Karpas-422 (cell line): ENCODE results near the gene APP. TPM values are rescaled to one million over a fixed set of nuclear protein-coding genes. Genes with fewer than 3 reads are reported as not detected.

Experiments used
- DNase-seq: peaks from one replicate; pipeline ENCODE4 v3.0.0-alpha.2; 2015
- H2AFZ ChIP-seq: fragments of 200-600 bp; sonication (generic); 2 replicates; pipeline ENCODE4 v1.6.1; 2014; ENCODE audit warnings: antibody characterized with exemption, low read length, mixed read lengths
- H3K27ac ChIP-seq: fragments of 200-600 bp; sonication (generic); 2 replicates; pipeline ENCODE4 v1.5.1; 2014; ENCODE audit warnings: mild to moderate bottlenecking, low read length, moderate library complexity
- H3K27me3 ChIP-seq: fragments of 200-600 bp; sonication (generic); 2 replicates; pipeline ENCODE4 v1.6.1; 2014; ENCODE audit warnings: low read length, mixed read lengths
- H3K36me3 ChIP-seq: fragments of 200-600 bp; sonication (generic); 2 replicates; pipeline ENCODE4 v1.6.1; 2014; ENCODE audit warnings: low read length, mixed read lengths; ENCODE audit not compliant: insufficient read depth
- H3K4me1 ChIP-seq: fragments of 200-600 bp; sonication (generic); 2 replicates; pipeline ENCODE4 v1.6.1; 2014; ENCODE audit warnings: mild to moderate bottlenecking, low read length, mixed read lengths
- H3K4me2 ChIP-seq: fragments of 200-600 bp; sonication (generic); 2 replicates; pipeline ENCODE4 v1.6.1; 2014; ENCODE audit warnings: low read length, low read depth, mild to moderate bottlenecking; ENCODE audit not compliant: poor library complexity, severe bottlenecking
- H3K4me3 ChIP-seq: fragments of 200-600 bp; sonication (generic); 2 replicates; pipeline ENCODE4 v1.5.1; 2014; ENCODE audit warnings: mild to moderate bottlenecking, antibody characterized with exemption, low read length, mixed read lengths
- H3K79me2 ChIP-seq: fragments of 200-600 bp; sonication (generic); 2 replicates; pipeline ENCODE4 v1.6.1; 2014; ENCODE audit warnings: mild to moderate bottlenecking, low read length, mixed read lengths
- H3K9ac ChIP-seq: fragments of 200-600 bp; sonication (generic); 2 replicates; pipeline ENCODE4 v1.6.0; 2014; ENCODE audit warnings: low read length
- H3K9me2 ChIP-seq: fragments of 200-600 bp; sonication (generic), shearing (Covaris generic); replicated peaks from 2 replicates; pipeline ENCODE4 v1.6.0; 2014; ENCODE audit warnings: mild to moderate bottlenecking, low read length, moderate library complexity; ENCODE audit not compliant: insufficient read depth
- H3K9me3 ChIP-seq: fragments of 300-700, 200-600 bp; sonication (generic); 2 replicates; pipeline ENCODE4 v1.6.1; 2014; ENCODE audit warnings: low read length, mixed read lengths
- H4K20me1 ChIP-seq: fragments of 200-600 bp; sonication (generic); 2 replicates; pipeline ENCODE4 v1.6.1; 2014; ENCODE audit warnings: mild to moderate bottlenecking, antibody characterized with exemption, low read length, low read depth; ENCODE audit not compliant: insufficient read depth
- total RNA-seq: library from RNA; depleted of rRNA; stranded (reverse); fragments of >200 nt; shearing (Covaris generic); gene quantifications from 2 replicates; pipeline ENCODE4 v1.2.3, GENCODE V29; 2014; ENCODE audit warnings: low replicate concordance

The APP gene
- total RNA-seq, 1 experiment from 2014 or later: not detected

- Histone ChIP-seq H3K4me1 (no peaks in the 10 kb centered on the region), H3K36me3 (no peaks in the 10 kb centered on the region), H4K20me1 (no peaks in the 10 kb centered on the region), H2AFZ (no peak overlapping the region), H3K9me3 (no peaks in the 10 kb centered on the region; the same call in 1 of the 2 replicates), H3K27me3 (no peaks in the 10 kb centered on the region), H3K9ac (no peak overlapping the region), H3K4me2 (no peak overlapping the region), H3K79me2 (no peaks in the 10 kb centered on the region), H3K4me3 (no peak overlapping the region), H3K27ac (no peak overlapping the region), H3K9me2 (no peaks in the 10 kb centered on the region)
- no peak for DNase-seq
These were observed 729 bp downstream of the APP start for GRCh38 chr21:26169611-26170470.

GRCh38 chr21:26169061-26169610 lies 1.4 kb downstream of the APP start:
- Histone ChIP-seq H3K36me3 (no peaks in the 10 kb centered on the region), H3K79me2 (no peaks in the 10 kb centered on the region), H3K9ac (no peak overlapping the region), H3K4me3 (no peak overlapping the region), H3K27me3 (no peaks in the 10 kb centered on the region), H2AFZ (no peak overlapping the region), H3K4me1 (no peaks in the 10 kb centered on the region), H3K4me2 (no peak overlapping the region), H3K9me2 (no peaks in the 10 kb centered on the region), H4K20me1 (no peaks in the 10 kb centered on the region), H3K9me3 (no peaks in the 10 kb centered on the region; the same call in 1 of the 2 replicates), H3K27ac (no peak overlapping the region)
- DNase-seq: no peak

- Histone ChIP-seq H3K36me3 (no peaks in the 10 kb centered on the region), H3K27me3 (no peaks in the 10 kb centered on the region), H4K20me1 (no peaks in the 10 kb centered on the region), H3K27ac (no peak overlapping the region), H2AFZ (no peak overlapping the region), H3K4me3 (no peak overlapping the region), H3K79me2 (no peaks in the 10 kb centered on the region), H3K4me1 (no peaks in the 10 kb centered on the region), H3K4me2 (no peak overlapping the region), H3K9me2 (no peaks in the 10 kb centered on the region), H3K9me3 (peaks cover 2% of the 10 kb centered on the region), H3K9ac (no peak overlapping the region)
- DNase-seq: no peak
These were observed 2.2 kb downstream of the APP start for GRCh38 chr21:26168371-26168770.

- Histone ChIP-seq H3K9ac (no peak overlapping the region), H3K27ac (no peak overlapping the region), H3K9me2 (no peaks in the 10 kb centered on the region), H3K4me2 (no peak overlapping the region), H3K9me3 (peaks cover 4% of the 10 kb centered on the region), H3K27me3 (no peaks in the 10 kb centered on the region), H4K20me1 (no peaks in the 10 kb centered on the region), H3K79me2 (no peaks in the 10 kb centered on the region), H3K4me1 (no peaks in the 10 kb centered on the region), H3K36me3 (no peaks in the 10 kb centered on the region), H2AFZ (no peak overlapping the region), H3K4me3 (no peak overlapping the region)
- no peak for DNase-seq
These were observed 3.0 kb downstream of the APP start for GRCh38 chr21:26167593-26167992.

GRCh38 chr21:26165331-26165730 lies 5.2 kb downstream of the APP start:
- H2AFZ ChIP-seq: no peak overlapping the region
- H3K79me2 ChIP-seq: no peaks in the 10 kb centered on the region
- H3K4me3 ChIP-seq: no peak overlapping the region
- H3K9me3 ChIP-seq: peaks cover 4% of the 10 kb centered on the region; the same call in 1 of the 2 replicates
- H3K4me2 ChIP-seq: no peak overlapping the region
- H3K9ac ChIP-seq: no peak overlapping the region
- H3K27me3 ChIP-seq: no peaks in the 10 kb centered on the region
- H3K4me1 ChIP-seq: no peaks in the 10 kb centered on the region
- no peaks in the 10 kb centered on the region; the same call in 1 of the 2 replicates for H3K9me2 ChIP-seq
- no peaks in the 10 kb centered on the region for H3K36me3 ChIP-seq
- H4K20me1 ChIP-seq: no peaks in the 10 kb centered on the region
- DNase-seq: no peak
- no peak overlapping the region for H3K27ac ChIP-seq

GRCh38 chr21:26164311-26164710 lies 6.3 kb downstream of the APP start:
- no peak for DNase-seq
- Histone ChIP-seq H4K20me1 (no peaks in the 10 kb centered on the region), H3K9me3 (peaks cover 4% of the 10 kb centered on the region; the same call in 1 of the 2 replicates), H3K27ac (no peak overlapping the region), H3K4me1 (no peaks in the 10 kb centered on the region), H2AFZ (no peak overlapping the region), H3K36me3 (no peaks in the 10 kb centered on the region), H3K9ac (no peak overlapping the region), H3K27me3 (no peaks in the 10 kb centered on the region), H3K4me3 (no peak overlapping the region), H3K9me2 (no peaks in the 10 kb centered on the region; the same call in 1 of the 2 replicates), H3K4me2 (no peak overlapping the region), H3K79me2 (no peaks in the 10 kb centered on the region)

- Histone ChIP-seq H3K4me1 (no peaks in the 10 kb centered on the region), H3K79me2 (no peaks in the 10 kb centered on the region), H2AFZ (no peak overlapping the region), H3K9me2 (no peaks in the 10 kb centered on the region; the same call in 1 of the 2 replicates), H3K27ac (no peak overlapping the region), H3K27me3 (no peaks in the 10 kb centered on the region), H3K4me2 (no peak overlapping the region), H3K4me3 (no peak overlapping the region), H3K9ac (no peak overlapping the region), H3K36me3 (no peaks in the 10 kb centered on the region), H3K9me3 (peaks cover 4% of the 10 kb centered on the region; the same call in 1 of the 2 replicates), H4K20me1 (no peaks in the 10 kb centered on the region)
- no peak for DNase-seq
These were observed 8.5 kb downstream of the APP start for GRCh38 chr21:26162081-26162480.

GRCh38 chr21:26159869-26160268 lies 10.7 kb downstream of the APP start:
- Histone ChIP-seq H4K20me1 (no peaks in the 10 kb centered on the region), H3K4me1 (no peaks in the 10 kb centered on the region), H3K4me2 (no peak overlapping the region), H3K27me3 (no peaks in the 10 kb centered on the region), H3K9ac (no peak overlapping the region), H3K79me2 (no peaks in the 10 kb centered on the region), H2AFZ (no peak overlapping the region), H3K27ac (no peak overlapping the region), H3K4me3 (no peak overlapping the region), H3K9me2 (no peaks in the 10 kb centered on the region; the same call in 1 of the 2 replicates), H3K36me3 (no peaks in the 10 kb centered on the region), H3K9me3 (peaks cover 4% of the 10 kb centered on the region; the same call in 1 of the 2 replicates)
- no peak for DNase-seq
